NCI-H1105 treated with DMSO at 0.1 percent for 48 hours (cell line): Measurements from ENCODE around the gene ANO10.
"Not testable (repeated sequence)": the region's sequence is repeated elsewhere in the genome, so short reads cannot be mapped to it uniquely, and the experiment has no call there.

Source experiments
- DNase-seq: peaks from one replicate; lab custom pipeline; 2025; lab: John Stamatoyannopoulos, UW

ANO10 gene

DNA sequence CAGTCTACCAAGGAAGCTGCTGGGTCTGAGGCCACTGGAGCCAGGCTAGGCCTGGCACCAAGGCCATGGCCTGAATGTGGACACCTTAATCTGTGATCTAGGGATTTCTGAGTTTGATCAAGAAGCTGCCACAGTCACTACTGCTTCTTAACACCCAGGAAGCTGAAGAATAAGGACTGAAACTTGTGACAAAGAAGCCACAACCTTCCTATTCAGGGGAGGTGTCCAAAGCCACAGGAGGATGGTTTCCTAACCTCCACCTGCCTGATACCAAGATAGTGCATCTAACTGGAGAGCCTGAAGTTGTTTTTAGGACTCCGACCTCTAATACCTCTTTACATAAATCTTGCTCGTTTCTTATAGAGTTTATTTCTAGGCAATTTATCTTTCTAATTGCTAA is 5.5 kb upstream of the ANO10 start:
- no peak for DNase-seq

DNA sequence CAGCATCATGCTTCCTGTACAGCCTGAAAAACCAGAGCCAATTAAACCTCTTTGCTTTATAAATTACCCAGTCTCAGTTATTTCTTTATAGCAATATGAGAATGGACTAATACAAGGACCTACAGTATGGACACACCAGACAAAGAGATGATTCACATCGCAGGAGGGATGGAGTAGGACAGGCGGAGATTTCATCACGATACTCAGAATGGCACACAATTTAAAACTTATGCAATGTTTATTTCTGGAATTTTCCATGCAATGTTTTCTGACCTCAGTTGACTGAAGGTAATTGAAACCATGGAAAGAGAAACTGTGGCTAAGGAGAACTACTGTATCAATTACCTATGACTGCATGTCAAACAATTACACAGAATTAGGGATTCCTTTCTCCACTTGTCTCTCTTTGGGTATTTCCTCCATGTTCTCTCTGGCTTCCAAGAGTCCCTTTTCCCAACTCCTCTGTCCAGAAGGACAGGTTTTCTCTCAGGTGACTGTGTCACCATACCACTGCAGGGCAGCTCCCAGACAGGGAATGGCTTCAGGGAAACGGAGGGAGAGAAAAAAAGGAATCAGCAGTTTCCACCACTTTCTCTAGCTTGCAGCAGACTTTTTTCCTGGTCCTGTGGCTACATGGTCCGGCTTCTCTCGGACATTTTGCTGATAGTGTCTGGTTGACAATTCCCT is 3.0 kb upstream of the ANO10 start:
- no peak for DNase-seq

DNA sequence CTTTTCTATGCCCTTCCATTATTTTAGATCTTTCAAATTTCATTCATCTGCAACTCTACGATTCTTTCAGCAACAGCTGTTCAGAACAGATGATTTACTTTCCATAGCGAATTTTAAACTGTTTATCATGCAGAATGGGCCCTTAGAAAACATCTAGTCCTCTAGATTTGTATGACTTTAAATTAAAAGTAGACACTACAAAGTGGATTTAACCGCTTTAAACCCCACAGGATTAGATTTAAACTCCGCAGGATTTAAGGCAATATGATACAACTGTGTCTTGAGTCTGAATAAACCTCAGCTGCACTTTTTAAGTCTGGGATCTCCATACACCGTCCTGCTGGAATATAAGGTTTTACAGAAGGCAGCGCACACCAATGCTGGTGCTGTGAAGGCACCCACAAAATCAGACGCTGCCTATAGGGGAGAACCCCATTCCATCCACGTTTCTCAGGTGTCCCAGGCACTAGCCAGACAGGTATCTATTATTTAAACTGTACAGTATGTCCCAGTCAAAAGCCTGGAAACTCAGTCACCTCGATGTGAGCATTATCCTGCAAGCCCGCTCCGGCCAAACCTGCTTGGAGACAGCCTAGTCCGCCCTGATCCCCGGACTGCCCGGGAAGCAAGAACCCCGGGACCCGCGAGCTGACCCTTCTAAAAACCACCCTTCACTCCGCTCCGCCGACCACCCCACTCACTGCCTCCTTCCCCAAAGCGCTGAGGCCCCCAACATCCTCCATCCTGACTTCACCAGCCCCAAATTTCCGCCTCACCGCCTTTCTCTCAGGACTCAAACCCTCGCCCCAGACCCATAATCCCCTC is 768 bp downstream of the ANO10 start:
- no peak for DNase-seq

DNA sequence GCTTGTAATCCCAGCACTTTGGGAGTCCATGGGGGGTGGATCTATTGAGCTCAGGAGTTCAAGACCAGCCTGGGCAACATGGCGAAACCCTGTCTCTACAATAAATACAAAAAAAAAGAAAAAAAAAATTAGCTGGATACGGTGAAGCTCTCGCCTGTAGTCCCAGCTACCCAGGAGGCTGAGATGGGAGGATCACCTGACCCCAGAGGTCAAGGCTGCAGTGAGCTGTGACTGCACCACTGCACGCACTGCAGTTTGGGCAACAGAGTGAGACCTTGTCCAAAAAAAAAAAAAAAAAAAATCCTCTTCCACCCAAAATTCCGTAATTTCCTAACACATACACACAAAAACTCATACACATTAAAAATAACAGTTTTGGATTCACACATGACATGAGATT is 2.2 kb downstream of the ANO10 start:
- no peak for DNase-seq

DNA sequence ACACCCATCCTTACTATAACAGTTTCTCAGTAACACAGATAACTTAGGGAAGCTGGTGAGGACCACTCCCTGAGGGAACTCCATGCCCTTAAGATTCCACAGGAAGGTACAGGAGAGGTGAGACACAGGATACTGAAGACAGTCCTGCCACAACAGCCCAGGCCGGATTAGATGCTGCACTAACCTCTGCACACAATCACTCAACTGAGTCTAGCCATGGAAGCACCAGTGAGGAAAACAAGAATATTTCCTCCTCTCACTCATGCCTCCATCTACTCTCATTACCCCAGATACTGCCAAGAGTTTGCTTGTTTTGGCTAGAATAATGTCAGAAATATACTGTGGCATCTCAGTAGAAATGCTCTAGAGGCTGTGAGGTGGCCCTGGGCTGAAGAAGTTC is 3.7 kb downstream of the ANO10 start:
- DNase-seq = no peak

DNA sequence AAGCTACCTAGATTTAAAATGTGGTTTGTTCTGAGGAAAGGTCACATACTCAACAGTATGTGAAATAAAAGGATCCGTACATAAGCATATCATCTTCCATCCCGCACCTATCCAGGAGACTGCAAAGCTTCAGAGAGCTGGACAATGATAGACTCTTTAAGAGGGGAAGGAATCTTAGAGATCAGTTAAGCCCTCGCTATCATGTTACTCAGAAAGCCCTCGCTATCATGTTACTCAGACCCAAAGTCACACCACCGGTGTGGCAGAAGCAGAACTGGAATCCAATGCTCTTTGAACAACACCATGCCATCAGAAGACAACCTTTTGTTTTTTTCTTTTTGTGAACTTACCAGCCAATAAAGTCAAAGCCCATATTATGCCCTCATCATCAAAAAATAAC is 5.8 kb downstream of the ANO10 start:
- DNase-seq = no peak

DNA sequence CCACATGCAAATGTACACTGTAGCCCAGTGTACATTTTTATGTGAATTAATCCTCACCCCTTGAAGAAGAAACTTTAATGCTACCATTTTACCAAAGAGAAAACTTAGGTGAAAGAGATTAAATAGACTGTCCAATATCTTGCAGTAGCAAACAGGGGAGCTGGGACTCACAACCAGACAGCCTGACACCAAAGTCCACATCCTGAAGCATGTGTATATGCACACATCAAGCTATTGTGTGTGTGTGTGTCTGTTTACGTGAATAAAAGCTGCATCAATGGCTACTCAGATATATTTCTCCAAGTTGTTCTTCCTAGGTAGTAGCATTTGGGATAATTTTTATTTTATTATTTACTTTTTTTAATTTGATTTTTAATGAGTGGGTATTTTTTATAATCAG is 6.7 kb downstream of the ANO10 start:
- DNase-seq = no peak

DNA sequence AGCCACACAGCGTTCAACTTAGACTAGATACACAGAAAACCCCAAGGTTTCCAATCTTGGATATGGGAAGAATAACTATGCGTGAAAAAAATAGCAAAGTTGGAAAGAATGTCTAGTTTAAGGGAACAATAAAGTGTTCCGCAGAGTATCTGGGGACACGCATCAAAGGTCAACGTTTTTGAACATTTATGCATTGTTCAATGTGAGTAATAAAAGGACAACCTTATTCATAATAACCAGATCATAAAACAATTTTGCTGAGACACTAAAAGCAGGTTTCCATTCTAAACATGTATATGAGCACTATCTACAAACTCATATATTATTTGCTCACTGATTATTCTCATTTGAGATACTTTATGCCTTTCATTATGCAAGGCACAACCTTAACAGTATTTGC is 7.8 kb downstream of the ANO10 start:
- DNase-seq = no peak

DNA sequence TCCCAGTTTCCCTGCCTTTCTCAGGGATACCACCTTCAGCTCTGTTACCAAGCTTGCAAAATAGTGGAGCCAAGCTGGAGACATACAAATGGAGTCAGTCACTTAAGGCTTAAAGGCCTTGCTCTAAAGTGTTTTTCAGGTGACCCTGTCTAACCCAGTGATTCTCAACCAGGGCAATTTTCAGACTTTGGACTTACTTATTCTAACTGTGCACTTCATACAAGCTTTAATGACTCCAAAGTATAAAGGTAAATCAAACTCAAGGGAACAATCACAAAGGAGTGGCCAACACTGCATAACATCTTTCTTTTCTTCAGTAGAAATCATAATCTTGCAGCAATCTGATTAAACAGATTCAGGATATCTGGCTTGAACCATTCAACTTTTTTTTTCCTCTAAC is 9.4 kb downstream of the ANO10 start:
- no peak for DNase-seq

DNA sequence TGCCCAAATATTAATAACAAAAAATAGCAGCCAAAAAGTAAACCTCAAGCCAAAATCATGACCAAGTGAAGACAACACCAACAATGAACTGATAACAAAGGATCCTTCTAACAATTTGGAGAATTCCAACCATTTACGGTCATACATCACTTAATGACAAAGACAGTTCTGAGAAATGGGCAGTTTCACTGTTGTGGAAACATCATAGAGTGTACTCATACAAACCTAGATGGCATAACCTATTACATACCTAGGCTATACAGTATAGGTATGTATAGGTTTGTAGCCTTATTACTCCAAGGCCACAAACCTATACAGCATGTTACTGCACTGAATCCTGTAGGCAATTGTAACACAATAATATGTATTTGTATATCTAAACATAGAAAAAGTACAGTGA is 12.4 kb downstream of the ANO10 start:
- DNase-seq = no peak

DNA sequence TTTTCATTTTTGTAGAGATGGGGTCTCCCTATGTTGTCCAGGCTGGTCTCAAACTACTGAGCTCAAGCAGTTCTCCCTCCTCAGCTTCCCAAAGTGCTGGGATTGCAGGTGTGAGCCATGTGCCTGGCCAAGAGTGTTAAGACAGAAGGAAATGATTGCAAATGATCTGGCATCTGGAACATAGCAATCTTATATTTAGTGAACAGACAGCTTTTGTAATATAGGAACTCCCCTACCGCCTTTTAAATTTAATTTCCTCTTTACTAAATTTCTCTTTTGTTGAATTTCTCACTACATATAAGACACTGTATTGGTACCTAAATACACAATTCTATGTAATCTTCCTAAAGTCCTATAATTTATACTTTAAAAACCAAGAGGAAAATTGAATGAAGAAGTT is 13.1 kb downstream of the ANO10 start:
- no peak for DNase-seq

DNA sequence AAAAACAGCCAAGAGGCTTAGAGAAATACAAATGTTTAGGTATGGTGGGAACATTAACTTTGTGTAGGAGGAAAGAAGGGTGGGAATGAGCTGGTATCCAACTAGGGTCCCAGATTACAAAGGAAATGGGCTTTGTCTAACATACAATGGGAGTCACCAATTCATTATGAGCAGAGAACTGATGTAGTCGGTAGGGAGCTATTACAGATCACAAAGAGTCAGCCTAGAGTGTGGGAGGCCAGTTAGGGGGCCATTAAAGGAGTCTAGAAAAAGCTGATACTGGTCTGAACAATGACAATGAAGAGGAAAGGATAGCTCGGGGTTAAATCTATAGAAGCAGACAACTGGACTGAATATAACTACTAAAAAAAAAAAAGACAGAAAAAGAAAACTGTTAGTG is 15.5 kb downstream of the ANO10 start:
- no peak for DNase-seq

DNA sequence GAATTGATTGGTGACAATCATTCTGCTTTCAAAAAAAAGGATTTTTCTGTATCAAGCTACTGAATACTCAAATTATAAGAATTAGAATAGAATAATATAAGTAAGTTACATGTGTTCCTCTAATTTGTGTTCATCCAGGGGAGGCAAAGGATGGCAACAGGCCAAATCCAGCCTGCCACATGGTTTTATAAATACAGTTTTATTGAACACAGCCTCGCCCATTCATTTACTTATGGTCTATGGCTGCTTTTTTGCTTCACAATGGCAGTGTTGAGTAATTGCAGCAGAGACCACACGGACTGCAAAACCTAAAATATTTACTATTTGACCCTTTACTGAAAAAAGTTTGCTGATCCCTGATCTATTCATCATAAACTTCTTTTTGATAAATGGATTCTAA is 21.9 kb downstream of the ANO10 start:
- DNase-seq = not testable (repeated sequence)

DNA sequence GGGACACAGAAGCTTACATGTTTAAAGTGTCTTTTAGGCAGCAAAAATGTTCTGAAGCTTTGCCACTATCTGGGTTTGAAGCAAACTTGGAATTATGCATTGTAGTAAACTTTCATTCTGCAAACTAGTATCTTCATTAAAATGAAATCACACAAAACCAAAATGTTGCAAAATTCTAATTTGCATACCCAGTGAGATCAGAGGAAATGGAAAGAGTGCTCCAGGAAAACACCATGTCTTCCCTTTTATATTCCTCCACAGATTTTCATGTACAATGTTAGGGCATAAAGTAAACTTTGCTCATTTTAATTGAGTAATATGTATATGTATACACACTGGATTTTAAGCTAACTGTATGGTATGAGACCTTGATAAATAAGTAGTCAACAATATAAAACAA is 23.9 kb downstream of the ANO10 start:
- no peak for DNase-seq

DNA sequence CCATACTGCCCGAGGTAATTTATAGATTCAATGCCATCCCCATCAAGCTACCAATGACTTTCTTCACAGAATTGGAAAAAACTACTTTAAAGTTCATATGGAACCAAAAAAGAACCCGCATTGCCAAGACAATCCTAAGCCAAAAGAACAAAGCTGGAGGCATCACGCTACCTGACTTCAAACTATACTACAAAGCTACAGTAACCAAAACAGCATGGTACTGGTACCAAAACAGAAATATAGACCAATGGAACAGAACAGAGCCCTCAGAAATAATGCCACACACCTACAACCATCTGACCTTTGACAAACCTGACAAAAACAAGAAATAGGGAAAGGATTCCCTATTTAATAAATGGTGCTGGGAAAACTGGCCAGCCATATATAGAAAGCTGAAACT is 25.6 kb downstream of the ANO10 start:
- DNase-seq = not testable (repeated sequence)

DNA sequence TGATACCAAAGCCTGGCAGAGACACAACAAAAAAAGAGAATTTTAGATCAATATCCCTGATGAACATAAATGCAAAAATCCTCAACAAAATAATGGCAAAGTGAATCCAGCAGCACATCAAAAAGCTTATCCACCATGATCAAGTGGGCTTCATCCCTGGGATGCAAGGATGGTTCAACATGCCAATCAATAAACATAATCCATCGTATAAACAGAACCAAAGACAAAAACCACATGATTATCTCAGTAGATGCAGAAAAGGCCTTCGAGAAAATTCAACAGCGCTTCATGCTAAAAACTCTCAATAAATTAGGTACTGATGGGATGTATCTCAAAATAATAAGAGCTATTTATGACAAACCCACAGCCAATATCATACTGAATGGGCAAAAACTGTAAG is 26.5 kb downstream of the ANO10 start:
- not testable (repeated sequence) for DNase-seq

DNA sequence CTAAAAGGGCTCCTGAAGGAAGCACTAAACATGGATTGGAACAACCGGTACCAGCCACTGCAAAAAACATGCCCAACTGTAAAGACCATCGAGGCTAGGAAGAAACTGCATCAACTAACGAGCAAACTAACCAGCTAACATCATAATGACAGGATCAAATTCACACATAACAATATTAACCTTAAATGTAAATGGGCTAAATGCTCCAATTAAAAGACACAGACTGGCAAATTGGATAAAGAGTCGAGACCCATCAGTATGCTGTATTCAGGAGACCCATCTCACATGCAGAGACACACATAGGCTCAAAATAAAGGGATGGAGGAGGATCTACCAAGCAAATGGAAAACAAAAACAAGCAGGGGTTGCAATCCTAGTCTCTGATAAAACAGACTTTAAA is 28.2 kb downstream of the ANO10 start:
- not testable (repeated sequence) for DNase-seq

DNA sequence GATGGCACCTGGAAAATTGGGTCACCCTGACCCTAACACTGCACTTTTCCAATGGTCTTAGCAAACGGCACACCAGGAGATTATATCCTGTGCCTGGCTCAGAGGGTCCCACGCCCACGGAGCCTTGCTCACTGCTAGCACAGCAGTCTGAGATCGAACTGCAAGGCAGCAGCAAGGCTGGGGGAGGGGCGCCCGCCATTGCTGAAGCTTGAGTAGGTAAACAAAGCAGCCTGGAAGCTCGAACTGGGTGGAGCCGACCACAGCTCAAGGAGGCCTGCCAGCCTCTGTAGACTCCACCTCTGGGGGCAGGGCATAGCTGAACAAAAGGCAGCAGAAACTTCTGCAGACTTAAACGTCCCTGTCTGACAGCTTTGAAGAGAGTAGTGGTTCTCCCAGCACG is 29.9 kb downstream of the ANO10 start:
- DNase-seq = not testable (repeated sequence)

DNA sequence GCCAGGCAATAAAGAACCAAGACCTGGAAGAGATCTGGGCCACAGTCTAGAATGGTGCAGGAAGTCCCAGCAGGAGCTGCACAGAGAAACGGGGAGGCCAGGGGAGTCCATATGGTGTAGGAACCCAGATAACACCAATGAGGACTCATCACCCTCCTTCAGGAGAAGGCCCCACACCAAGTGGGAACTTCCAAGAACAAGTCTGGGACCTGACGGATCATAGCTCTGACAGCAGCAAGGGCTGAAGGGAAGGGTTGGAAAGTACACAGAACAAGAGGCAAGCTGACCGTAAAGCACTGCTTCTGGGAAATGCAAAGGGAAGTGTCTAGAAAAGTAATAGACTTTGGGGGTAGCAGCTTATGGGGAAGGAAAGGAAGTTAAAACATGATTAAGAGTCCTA is 34.5 kb downstream of the ANO10 start:
- DNase-seq = no peak

DNA sequence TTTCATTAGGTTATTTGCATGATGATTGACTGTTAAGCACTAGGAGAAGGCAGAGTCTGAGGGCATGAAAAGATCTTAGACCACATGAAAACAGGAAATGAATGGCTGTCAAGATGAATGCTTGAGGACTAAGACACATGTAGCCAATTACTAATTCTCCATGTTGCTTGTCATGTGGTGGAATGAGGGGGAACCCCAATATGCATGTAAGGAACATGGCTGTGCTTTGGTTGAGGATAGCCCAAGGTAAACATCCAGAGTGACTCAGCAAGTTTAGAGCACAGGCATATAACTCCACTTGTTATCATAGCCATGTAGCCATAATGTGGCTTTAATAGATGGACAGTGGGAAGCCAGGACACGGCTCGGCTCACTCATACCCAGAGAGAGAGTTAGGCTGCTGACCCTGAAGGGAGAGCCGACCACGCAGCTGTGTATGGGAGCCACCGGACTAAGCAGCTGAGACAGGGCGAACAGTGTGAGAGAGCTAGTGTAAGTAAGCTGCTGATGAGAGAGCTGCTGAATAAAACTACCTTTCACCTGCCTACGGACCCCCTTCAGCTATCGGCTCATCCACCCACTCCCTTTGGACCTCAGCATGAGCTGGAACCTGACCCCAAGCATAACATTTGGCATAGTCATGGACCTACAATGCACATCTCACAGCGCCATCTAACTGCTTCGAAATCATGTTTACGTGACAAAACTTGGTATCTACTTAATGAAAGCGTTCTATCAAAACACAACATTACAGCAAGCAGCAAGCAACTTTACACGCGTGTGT is 37.6 kb downstream of the ANO10 start:
- DNase-seq = no peak

DNA sequence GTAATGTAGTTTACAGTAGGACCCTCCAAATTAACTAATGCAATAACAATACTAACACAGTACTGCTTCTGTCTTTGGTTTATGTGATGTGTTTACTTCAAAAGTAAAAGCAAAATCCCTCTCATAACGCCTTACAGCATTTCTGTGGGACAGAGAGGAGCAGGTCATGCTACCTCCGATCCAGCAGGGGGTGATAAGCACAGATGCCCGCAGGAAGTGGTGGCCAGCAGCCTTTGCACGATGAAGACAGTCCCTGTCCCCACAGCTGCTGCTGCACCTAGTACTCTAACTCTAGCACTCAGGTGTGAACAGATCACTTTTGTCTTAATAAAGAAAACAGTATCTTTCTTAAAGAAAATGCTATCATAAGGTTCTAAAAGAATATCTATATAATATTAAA is 38.3 kb downstream of the ANO10 start:
- DNase-seq = no peak

DNA sequence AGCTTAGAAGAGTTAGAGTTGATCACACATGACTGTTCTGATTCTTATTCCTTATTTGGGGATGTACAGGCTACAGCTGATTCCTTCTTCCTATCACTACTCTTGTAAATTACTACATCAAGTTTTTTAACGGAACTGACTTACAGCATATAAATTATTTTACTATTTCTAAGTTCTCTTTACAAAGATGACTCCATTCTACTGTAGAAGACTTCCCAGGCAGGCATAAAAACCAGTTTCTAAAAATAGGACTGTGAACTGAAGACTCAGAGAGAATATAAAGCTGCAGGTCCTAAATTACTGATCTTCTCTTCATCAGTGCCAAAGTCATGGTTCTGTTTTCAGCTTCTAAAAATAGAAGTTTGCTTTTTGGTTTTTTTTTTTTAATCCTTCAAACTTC is 38.9 kb downstream of the ANO10 start:
- no peak for DNase-seq

DNA sequence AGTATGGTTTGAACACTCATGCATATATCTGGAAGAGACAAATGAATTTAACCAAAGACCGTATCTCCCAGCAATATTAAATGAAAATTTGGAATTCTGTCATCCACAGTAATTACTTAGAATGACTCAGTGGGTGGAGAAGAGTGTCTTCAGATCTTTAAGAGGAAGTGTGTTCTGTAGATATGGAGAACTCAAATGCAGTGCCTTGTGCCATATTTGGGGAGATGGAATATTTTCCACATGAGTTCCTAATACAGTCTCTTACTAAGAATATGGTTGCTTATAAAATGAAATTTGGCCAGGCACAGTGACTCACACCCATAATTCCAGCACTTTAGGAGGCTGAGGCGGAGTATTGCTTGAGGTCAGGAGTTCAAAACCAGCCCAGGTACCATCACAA is 40.5 kb downstream of the ANO10 start:
- DNase-seq = no peak
